Peyer's patch (tissue), 4 donors: ENCODE results near the gene PARL. TPM values are rescaled to one million over a fixed set of nuclear protein-coding genes. Genes with fewer than 3 reads are reported as not detected.

Source experiments
- DNase-seq, 3 donors: peaks; one replicate each; pipeline ENCODE4 v3.0.0-alpha.2; 2017 to 2019
- H3K27ac ChIP-seq, 4 donors: fragments of 200-600 bp; sonication (generic); one replicate each; pipeline ENCODE4 v1.5.1; 2016 to 2019
- H3K27me3 ChIP-seq, 2 donors: fragments of 200-600 bp; sonication (generic); one replicate each; pipeline ENCODE4 v1.5.1; 2019
- H3K36me3 ChIP-seq, 3 donors: fragments of 200-600 bp; sonication (generic); one replicate each; pipeline ENCODE4 v1.5.1; 2016 to 2019
- H3K4me1 ChIP-seq, 4 donors: fragments of 200-600 bp; sonication (generic); one replicate each; pipeline ENCODE4 v1.5.1; 2016 to 2019
- H3K4me3 ChIP-seq, 4 donors: fragments of 200-600 bp; sonication (generic); 1 replicate in 3 of 4; 2 replicates in 1 of 4; pipeline ENCODE4 v1.5.1; 2016 to 2019; ENCODE audit warnings: mild to moderate bottlenecking in 1 of 4
- H3K9me3 ChIP-seq, 4 donors: fragments of 200-600 bp; sonication (generic); one replicate each; pipeline ENCODE4 v1.5.1; 2016 to 2019; ENCODE audit warnings: mild to moderate bottlenecking in 1 of 4
- CTCF ChIP-seq, 6 experiments: fragments of 450-650 bp in 4 of 6; fragments of 200-600 bp in 2 of 6; sonication (generic) in 1 of 6; IDR thresholded peaks; one replicate each; pipeline ENCODE4 v1.5.1; 2017 to 2019; ENCODE audit warnings: antibody characterized with exemption in 6 of 6, mild to moderate bottlenecking in 3 of 6, moderate library complexity in 1 of 6
- POLR2A ChIP-seq, 2 donors: fragments of 450-650 bp; IDR thresholded peaks; one replicate each; pipeline ENCODE4 v1.5.1; 2017; ENCODE audit warnings: antibody characterized with exemption in 2 of 2, mild to moderate bottlenecking in 2 of 2, moderate library complexity in 2 of 2
- total RNA-seq, 4 donors: library from RNA; depleted of rRNA; stranded (reverse); fragments of >200 nt; gene quantifications; one replicate each; pipeline ENCODE4 v1.1.0, GENCODE V29; 2016

The PARL gene
- total RNA-seq, 4 donors from 2014 or later: 22.3 to 69.9 (median 43.9) TPM

- TF ChIP-seq CTCF (IDR thresholded peaks at IDR 0.05) (no peak), POLR2A (IDR thresholded peaks at IDR 0.05) (no peak)
- no peaks in the 10 kb centered on the region for H3K36me3 ChIP-seq
- H3K4me1 ChIP-seq: no peaks in the 10 kb centered on the region
- H3K27ac ChIP-seq: no peak overlapping the region
- no peaks in the 10 kb centered on the region for H3K27me3 ChIP-seq
- no peaks in the 10 kb centered on the region for H3K9me3 ChIP-seq
- no peak overlapping the region for H3K4me3 ChIP-seq
- DNase-seq: no peak
Measured at GRCh38 chr3:183911763-183912506, 27.3 kb upstream of the PARL start.

DNA sequence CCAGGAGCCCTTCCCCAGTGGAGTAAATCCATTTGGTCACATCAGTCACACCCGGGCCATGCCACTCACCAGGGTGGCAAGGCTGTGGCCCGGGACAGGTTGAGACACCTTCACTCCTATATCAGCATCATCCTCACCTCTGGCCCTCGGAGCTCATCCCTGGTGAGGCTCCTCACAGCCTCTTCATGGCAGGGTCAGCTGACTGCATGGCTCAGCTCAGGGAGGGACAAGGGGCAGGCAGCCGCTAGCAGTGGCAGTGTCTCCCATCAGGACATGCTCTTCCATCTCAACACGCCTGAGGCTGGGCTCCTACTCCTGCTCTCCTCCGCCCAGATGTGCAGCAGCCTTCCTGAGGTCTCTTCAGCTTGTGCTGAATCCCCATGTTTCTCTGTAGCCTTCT lies 26.4 kb upstream of the PARL start:
- H3K36me3 ChIP-seq: no peaks in the 10 kb centered on the region
- DNase-seq: no peak
- no peak overlapping the region for H3K27ac ChIP-seq
- no peaks in the 10 kb centered on the region for H3K4me1 ChIP-seq
- no peaks in the 10 kb centered on the region for H3K27me3 ChIP-seq
- TF ChIP-seq CTCF (IDR thresholded peaks at IDR 0.05): no peak
- no peak for TF ChIP-seq POLR2A (IDR thresholded peaks at IDR 0.05)
- H3K9me3 ChIP-seq: no peaks in the 10 kb centered on the region
- H3K4me3 ChIP-seq: no peak overlapping the region

GRCh38 chr3:183909030-183909600 lies 24.4 kb upstream of the PARL start:
- Histone ChIP-seq H3K9me3 (no peaks in the 10 kb centered on the region), H3K4me3 (no peak overlapping the region), H3K27me3 (no peaks in the 10 kb centered on the region), H3K36me3 (no peaks in the 10 kb centered on the region), H3K4me1 (no peaks in the 10 kb centered on the region), H3K27ac (no peak overlapping the region)
- TF ChIP-seq POLR2A (IDR thresholded peaks at IDR 0.05) (no peak), CTCF (IDR thresholded peaks at IDR 0.05) (no peak)
- no peak for DNase-seq

DNA sequence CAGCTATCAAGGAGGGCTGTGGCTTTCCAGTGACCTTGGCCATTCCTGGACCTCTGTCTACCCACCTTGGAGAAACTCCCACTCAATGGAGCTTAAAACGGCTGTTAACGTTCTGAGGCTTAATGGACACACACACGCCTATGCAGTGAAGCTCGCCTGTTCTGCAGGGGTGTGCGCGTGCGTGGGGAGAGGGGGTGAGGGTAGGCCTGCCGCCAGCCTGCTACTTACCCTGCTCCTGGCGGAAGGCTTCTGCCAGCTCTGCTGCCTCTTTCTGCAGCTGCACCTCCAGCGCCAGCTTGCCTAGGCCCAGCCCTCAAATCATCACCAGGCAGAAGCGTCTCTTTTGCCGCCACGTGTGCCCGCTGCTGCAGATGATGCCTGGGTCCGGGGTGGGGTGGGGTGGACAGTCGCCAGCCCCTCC lies 23.2 kb upstream of the PARL start:
- TF ChIP-seq POLR2A (IDR thresholded peaks at IDR 0.05) (no peak), CTCF (IDR thresholded peaks at IDR 0.05) (no peak)
- H3K27me3 ChIP-seq: no peaks in the 10 kb centered on the region
- no peak for DNase-seq
- H3K27ac ChIP-seq: no peak overlapping the region
- H3K36me3 ChIP-seq: no peaks in the 10 kb centered on the region
- no peaks in the 10 kb centered on the region for H3K4me1 ChIP-seq
- no peaks in the 10 kb centered on the region for H3K9me3 ChIP-seq
- no peak overlapping the region for H3K4me3 ChIP-seq

GRCh38 chr3:183907176-183907575 lies 22.5 kb upstream of the PARL start:
- no peak for DNase-seq
- H3K4me1 ChIP-seq: no peaks in the 10 kb centered on the region
- no peaks in the 10 kb centered on the region for H3K9me3 ChIP-seq
- H3K27me3 ChIP-seq: no peaks in the 10 kb centered on the region
- H3K36me3 ChIP-seq: no peaks in the 10 kb centered on the region
- no peak overlapping the region for H3K27ac ChIP-seq
- no peak overlapping the region for H3K4me3 ChIP-seq
- TF ChIP-seq CTCF (IDR thresholded peaks at IDR 0.05) (no peak), POLR2A (IDR thresholded peaks at IDR 0.05) (no peak)
